ENCODE data around the gene LEFTY1.

DNA sequence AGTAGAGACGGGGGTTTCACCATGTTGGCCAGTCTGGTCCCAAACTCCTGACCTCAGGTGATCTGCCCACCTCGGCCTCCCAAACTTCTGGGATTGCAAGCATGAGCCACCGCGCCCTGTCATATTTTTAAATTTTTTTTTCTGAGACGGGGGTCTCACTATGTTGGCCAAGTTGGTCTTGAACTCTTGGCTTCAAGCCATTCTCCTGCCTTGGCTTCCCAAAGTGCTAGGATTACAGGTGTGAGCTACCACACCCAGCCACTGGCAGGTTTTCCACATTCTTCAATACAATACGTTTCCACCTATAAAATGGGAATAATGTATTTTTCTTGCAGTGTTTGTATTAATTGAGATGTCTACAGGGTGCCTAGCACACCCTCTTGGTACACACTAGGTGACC, 3.4 kb upstream of the LEFTY1 start:
- no peak for TF ChIP-seq CTCF (IDR thresholded peaks at IDR 0.05; ENCODE audit: poor library complexity)
- TF ChIP-seq EZH2 (IDR thresholded peaks at IDR 0.05; ENCODE audit: borderline replicate concordance): no peak

All from hepatocyte (in vitro differentiated cells).